Kidney tubule cell (primary cell): ENCODE results near the gene GTF2A1.
"Not testable (repeated sequence)": the region's sequence is repeated elsewhere in the genome, so short reads cannot be mapped to it uniquely, and the experiment has no call there.

Experiments used
- DNase-seq: peaks from one replicate; pipeline ENCODE4 v3.0.0-alpha.2; 2018; ENCODE audit warnings: low spot score

GTF2A1 gene

DNA sequence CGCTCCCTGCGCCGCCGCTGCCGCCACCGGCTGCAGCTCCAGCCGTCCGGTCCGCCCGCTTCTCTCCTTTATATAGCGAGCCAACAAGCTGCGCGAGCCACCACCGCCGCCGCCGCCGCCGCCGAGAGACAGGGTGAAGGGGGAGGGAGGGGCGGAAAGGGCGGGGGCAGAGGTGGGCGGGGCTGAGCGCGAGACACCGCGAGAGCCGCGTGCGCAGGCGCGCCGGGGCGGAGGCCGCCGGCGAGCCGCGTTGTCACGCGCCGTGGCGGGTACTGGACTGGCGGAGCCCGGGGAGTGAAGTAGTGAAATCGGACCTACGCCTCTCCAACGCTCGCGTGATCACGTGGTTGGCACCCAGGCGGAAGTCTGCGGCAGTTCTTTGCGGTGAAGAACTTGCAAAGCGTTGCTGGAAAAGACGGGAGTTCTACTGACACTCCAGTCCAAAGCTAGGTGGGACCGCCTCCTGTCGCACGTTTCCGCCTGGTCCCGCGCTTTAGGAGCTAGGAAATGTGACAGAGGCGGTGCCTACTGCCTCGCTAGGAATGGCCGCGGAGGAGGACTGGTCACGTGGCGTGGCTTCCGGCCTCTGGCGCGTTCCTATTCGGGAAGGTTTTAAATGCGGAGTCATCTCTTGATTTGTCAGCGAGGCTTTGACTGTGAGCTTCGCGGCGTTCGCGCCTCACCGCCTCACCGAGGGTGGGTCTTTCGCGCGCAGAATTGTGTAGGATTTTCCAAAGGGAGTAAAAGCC, at the start of gene GTF2A1:
Gene GTF2A1 (minus strand): TSS at position 130 of the 749 bp plus-strand sequence. CDS start 441 bp downstream, outside the sequence.
- DNase-seq: peak; percentile 96

- DNase-seq: no peak
These were observed 49.2 kb upstream of the GTF2A1 start for GRCh38 chr14:81269979-81270375.

- peak; percentile 80 for DNase-seq
These were observed 48.6 kb upstream of the GTF2A1 start for GRCh38 chr14:81269100-81269978.

DNA sequence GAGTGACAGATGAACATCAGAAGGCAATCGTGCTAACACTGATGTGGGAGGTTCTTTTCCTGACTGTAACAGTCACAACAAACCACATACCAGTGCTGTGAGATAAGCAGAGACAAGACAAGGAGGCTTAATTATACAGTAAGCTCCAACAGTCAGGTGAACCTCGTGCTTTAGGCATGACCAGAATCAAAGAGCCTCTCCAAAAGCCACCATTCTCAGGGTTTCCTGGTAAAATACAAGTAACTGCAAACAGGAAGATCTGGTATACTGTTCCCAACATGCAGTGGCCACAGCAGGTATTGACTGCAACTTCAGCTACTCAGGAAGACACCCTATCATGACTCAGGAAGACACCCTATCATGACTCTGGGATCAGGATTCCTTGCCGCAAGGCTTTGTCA, 47.3 kb upstream of the GTF2A1 start:
- peak; percentile 88 for DNase-seq

- no peak for DNase-seq
These were observed 44.9 kb upstream of the GTF2A1 start for GRCh38 chr14:81265636-81266169.

GRCh38 chr14:81264671-81265070, 43.9 kb upstream of the GTF2A1 start:
- no peak for DNase-seq

GRCh38 chr14:81263777-81264410, 43.1 kb upstream of the GTF2A1 start:
- no peak for DNase-seq

DNA sequence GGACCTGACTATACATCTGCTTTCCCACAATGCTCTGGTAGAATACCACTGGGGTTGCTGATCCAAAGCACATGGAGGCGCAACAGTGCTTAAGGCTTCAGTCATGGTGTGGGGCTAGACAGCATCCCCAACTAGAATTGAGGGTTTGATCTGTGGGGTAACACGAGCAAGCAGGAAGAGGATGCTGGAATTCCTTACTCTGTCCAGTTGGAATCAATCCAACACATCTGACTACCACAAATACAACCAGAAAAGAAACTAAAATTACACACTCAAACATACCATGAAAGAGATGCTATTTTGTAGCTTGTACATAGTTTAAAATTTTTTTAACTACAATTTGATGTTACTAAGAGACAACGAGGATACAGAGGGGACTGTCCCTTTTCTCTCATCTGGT, 40.4 kb upstream of the GTF2A1 start:
- DNase-seq: peak; percentile 21

DNA sequence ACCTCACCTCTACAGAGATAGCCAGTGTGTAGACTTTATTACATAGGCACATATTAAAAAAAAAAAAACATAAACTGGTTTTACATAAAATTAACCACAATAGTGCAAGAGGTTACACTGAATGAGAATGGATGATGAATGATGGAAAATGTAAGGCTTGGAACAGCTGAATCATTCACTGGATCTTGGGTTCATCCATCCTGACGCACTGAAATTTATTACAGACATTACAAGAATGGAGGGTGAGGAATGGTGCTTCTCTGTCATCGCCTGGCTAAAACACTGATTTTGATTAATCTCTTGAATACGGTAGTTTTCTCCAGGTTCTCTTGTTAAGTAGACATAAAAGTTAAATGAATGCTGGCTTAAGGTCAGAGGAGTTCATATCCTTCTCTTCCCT, 40.0 kb upstream of the GTF2A1 start:
- no peak for DNase-seq

GRCh38 chr14:81256289-81256960, 35.7 kb upstream of the GTF2A1 start:
- DNase-seq: peak; percentile 77

DNA sequence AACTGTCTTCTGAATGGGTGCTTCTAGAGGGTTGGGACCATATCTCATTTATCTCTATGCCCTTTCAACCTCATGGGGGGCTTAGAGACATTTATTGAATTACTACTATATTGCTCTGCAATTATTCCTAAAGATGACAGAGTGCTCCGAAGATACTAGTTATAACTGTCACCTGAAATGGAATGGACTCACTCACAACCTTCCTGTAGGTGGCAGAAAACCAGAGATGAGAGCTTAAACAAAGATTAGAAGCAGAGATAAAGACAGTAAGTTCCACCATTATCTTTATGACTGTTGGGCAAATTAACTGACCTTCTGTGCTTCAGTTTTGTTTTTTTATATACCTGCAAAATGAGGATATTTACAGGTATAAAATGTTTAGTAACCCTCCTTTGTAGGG, 31.5 kb upstream of the GTF2A1 start:
- no peak for DNase-seq

- DNase-seq: peak; percentile 66
These were observed 26.6 kb upstream of the GTF2A1 start for GRCh38 chr14:81247271-81247766.

- no peak for DNase-seq
These were observed 25.9 kb upstream of the GTF2A1 start for GRCh38 chr14:81246461-81247270.

DNA sequence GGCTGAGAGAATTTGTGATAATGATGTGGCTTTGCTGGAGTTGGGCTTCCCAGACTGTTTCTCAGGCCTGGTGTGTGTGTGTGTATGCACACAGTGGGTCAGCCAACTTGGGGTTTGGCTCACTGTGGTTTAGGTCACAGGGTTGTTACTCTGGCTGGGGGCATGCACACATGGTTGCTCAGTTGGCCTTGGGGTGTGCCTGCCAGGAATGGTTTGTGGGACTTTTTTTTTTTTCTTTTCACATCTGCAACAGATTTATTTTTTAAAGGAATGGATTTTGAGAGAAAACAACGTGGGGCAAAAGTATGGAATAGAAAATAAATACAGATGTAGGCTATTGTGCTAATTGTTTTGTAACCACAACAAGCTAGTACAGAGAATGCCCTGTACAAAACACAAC, 25.0 kb upstream of the GTF2A1 start:
- DNase-seq: no peak

DNA sequence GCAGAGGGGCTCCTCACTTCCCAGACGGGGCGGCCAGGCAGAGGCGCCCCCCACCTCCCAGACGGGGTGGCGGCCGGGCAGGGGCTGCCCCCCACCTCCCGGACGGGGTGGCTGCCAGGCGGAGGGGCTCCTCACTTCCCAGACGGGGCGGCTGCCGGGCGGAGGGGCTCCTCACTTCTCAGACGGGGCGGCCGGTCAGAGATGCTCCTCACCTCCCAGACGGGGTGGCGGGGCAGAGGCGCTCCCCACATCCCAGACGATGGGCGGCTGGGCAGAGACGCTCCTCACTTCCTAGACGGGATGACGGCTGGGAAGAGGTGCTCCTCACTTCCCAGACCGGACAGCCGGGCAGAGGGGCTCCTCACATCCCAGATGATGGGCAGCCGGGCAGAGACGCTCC, 23.7 kb upstream of the GTF2A1 start:
- DNase-seq: not testable (repeated sequence)

DNA sequence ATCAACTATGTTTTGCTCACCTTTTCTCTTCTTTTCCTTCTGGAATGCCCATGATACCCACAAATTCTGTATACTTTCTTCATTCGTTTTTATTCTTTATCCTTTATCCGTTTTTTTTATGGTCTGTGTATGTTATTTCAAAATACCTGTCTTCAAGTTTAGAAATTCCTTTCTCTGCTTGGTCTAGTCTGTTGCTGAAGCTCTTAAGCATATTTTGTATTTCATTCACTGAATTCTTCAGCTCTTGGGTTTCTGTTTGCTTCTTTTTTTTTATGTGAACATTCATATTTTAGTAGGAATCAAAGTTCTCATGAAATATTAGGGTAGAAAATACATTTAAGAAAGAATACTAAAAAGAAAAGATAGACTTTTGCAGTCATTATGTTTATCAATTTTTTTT, 22.7 kb upstream of the GTF2A1 start:
- DNase-seq: no peak

DNA sequence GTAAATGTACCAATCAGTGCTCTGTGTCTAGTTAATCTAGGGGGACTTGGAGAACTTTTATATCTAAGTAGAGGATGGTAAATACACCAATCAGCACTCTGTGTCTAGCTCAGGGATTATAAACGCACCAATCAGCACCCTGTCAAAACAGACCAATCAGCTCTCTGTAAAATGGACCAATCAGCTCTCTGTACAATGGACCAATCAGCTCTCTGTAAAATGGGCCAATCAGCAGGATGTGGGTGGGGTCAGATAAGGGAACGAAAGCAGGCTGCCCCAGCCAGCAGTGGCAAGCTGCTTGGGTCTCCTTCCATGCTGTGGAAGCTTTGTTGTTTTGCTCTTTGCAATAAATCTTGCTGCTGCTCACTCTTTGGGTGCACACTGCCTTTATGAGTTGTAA, 16.1 kb upstream of the GTF2A1 start:
- DNase-seq: not testable (repeated sequence)

GRCh38 chr14:81236138-81236537, 15.4 kb upstream of the GTF2A1 start:
- no peak for DNase-seq

- DNase-seq: no peak
These were observed 14.3 kb upstream of the GTF2A1 start for GRCh38 chr14:81235096-81235495.

DNA sequence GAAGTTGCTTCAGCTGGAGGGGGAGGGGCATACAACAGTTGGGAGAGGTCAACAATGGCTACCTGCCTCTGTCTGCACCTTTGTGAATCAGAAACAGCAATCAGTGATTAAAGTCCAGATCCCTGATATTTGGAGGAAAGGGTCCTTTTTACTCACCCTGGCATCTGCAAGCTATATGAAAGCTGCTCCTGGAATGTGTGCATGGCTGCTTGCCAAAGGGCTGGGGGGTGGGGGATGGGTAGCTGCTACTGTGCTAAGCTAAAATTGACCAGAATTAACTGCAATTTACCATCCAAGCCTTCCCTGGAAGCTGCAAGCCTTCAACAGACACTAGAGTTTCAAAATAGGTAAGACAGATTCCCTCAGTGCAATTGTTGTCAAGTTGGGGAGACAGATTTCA, 13.5 kb upstream of the GTF2A1 start:
- peak; percentile 46 for DNase-seq

- DNase-seq: no peak
These were observed 12.9 kb upstream of the GTF2A1 start for GRCh38 chr14:81233615-81234014.
